Inferior parietal cortex (tissue), 1 donor: ENCODE measurements around the gene GNAI1.
"Not testable (repeated sequence)": the region's sequence is repeated elsewhere in the genome, so short reads cannot be mapped to it uniquely, and the experiment has no call there.

Source experiments
- DNase-seq: peaks from one replicate; pipeline ENCODE4 v3.0.0-alpha.2; 2016; ENCODE audit errors: extremely low spot score

The GNAI1 gene

DNA sequence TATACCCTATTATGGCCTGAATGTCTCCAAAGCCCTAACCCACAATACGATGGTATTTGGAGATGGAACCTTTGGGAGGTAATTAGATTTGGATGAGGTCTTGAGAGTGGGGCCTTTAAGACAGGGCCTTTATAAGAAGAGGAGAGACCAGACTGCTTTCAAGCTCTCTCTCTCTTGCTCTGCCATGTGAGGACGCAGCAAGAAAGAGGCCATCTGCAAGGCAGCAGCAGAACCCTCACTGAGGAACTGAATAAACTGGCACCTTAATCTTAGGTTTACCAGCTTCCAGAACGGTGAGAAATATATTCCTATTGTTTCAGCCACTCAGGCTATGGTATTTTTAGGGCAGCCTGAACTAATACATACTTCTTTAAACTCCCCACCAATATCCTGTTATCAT is 2.0 kb upstream of the GNAI1 start:
- DNase-seq: no peak

DNA sequence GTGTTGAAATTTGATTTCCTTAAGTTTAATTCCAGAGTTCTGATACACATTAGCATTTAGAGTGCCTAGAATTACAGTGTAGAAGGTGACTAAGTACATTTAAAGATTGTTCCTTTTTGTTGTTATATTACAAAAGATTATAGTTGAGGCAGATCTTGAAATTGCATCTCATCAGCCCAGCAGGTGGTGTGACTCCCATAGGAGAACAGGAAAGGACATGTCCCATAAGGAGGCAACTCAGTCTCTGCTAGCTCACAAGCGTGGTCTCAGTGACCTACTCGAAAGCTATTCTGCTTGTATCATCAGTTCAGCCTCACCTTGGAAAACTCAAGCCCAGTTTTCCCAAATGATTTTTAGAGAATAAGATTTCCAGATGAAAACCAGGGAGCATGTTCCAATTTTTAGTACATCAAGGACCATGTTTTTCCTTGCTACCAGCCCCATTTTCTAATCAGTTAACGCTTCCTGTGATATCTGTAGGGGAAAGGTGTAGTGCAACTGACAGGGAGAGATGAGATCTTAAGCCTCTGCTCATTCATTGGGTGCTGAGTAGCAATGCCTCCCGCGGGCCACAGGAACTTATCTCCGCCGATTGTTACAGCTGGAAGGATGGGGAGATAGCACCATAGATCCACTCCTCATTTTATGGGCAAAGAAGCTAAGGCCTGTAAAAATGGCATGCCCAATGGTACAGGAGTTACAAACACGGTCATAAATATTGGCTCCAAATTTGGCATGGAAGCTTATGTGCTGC is 1.1 kb upstream of the GNAI1 start:
- DNase-seq: peak; percentile 45

DNA sequence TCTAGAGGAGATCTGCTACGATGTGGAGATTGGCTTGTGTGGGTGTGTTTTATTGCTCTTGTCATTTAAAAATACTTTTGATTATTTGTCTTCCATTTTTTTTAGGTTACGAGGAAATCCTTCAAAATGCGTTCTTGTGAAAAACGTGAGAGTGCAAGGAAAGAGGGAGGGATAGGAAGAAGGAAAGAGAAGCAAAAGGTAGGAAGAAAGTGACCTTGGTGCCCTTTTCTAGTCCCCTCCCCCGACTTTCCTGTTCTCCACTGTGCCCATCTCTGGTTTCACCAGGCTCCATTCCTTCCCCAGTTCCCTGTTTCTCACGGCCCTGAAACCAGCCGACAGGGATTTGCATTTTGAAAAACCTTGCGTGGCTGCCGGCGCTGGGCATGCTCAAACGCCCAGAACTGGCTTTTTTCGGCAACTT is 506 bp upstream of the GNAI1 start:
- DNase-seq: peak; percentile 69

GRCh38 chr7:80135309-80136104 is 876 bp downstream of the GNAI1 start:
- peak; percentile 54 for DNase-seq

DNA sequence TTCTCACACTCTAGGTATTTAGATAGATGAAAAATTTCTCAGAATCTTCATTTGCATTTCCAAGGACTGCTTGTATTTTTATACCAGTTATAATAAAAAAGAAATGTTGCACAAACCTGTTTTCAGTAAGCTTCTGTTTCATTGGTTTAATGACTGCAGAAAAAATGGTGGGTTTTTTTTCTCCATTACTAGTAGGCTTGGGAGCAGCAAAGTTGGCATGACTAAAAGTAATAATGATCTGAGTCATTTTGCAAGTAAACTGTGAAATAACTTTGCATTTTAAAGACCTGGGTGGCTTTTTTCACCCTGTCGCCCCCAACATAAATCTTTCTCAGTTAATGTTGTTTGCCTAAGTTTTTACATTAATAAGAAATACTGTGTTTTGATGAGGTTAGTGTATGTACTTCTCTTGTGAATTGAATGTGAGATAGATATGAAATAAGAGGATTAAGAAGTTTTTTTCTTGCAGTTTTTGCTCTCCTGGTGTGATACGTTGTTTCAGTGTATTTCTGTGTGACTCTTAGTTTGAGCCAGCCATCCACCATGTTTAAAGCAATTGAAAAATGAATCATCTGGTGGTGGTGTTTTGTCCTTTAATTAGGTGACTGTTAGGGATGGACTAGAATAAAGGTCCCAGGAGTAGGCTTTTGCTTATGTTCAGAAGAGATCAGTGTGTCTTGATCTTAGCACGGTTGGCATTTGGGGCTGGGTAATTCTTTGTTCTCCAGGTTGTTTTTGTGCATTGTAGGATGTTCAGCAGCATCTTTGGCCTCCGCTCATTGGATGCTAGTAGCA is 1.8 kb downstream of the GNAI1 start:
- DNase-seq: no peak

- DNase-seq: no peak
Observed at GRCh38 chr7:80137410-80137809, 2.8 kb downstream of the GNAI1 start.

DNA sequence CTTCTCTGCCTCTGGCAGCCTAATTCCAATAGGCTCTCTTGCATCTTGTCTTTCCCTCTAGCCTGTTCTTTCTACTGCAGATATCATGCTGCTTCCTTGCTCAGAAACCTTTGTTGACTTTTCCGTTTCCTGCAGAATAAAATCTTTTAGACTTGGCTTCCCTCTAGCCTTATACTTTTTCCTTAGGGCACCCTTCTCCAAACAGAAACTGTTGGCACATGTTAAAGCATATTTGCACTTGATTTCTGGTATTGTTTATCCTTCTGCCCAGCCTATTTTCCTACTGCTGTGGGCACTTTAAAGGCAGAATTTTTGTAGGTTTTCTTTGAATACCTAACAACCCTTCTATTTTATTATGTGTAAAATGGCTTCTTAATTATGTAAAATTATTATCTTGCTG is 4.6 kb downstream of the GNAI1 start:
- DNase-seq: no peak

DNA sequence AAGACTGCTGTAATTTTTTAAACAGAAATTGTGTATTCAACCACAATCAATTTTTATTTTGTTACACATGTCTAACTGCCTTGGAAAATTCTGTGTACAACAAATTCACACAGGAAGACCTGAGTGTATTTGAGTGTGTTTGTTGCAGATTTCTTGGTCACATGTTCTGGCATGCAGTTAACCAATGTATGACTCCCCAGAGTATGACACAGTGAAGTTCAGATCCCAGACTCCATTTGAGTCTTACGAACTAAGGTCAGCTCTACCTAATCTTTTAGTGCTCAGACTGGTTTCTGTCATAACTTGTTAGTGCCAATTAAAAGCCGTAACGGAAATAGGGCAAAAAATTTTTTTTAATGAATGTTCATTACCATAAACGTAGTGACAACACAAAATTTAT is 5.8 kb downstream of the GNAI1 start:
- no peak for DNase-seq

GRCh38 chr7:80141376-80141775 is 6.7 kb downstream of the GNAI1 start:
- DNase-seq: no peak

- no peak for DNase-seq
Observed at GRCh38 chr7:80142853-80143580, 8.4 kb downstream of the GNAI1 start.

DNA sequence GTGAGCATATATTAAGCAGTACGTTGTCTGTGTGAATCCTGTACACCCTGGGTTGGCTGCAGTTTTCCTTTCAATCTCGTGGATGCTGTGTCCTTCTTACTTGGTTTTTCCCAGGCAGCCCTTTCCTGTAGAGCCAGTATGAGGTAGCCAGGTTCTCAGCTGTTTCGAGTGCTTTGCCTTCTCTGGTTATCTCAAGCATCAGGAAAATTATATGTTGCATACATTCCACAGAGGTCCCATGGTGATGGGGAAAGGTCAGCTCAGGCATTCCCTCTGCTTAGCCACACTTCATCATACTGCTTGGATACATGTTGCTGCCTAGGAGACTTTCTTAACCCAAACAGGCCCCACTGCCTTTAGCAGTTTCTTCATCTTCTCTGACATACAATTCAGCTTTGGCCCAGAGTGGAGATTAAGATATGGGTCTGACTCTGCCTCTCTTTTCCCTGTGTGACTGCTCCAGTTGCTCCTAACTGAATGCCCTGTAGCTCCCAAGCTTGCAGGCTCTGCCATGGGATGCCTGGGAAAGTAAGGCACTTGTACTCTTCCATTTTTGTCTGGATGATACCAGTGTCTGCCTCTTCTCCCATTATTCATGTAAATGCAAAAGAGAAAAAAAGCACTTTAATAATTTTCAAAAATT is 11.3 kb downstream of the GNAI1 start:
- no peak for DNase-seq

- DNase-seq: no peak
Observed at GRCh38 chr7:80146545-80147182, 12.0 kb downstream of the GNAI1 start.

- DNase-seq: no peak
Observed at GRCh38 chr7:80147543-80148391, 13.1 kb downstream of the GNAI1 start.

DNA sequence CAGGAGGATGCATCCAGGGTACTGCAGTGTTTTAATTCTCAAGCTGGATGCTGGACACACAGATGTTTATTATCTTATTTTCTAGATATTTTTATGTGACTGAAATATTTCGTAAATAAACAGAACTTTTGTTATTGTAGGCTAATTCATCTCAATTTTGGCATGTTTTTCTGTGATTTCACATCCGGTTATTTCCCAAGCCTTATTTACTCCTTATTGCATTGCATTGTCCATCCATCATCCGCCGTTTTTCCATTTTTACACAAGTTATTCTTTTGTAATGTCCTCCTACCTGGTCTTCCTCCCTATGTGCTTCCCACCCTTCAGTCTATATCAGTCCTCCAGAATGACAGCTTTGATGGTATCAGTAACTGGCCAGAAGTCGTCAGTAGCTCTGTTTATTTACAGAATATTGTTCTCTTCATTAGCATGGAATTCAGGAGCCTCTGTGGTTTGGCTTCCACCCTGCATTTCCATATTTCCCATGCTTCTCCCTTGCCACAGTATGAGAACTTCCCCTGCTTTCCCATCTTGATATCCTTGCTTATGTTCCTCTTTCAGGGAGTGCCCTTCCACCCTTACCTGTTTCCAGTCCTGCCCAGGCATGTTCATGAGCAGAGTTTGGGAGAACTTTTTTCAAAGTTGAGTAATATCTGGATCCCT is 16.1 kb downstream of the GNAI1 start:
- no peak for DNase-seq

DNA sequence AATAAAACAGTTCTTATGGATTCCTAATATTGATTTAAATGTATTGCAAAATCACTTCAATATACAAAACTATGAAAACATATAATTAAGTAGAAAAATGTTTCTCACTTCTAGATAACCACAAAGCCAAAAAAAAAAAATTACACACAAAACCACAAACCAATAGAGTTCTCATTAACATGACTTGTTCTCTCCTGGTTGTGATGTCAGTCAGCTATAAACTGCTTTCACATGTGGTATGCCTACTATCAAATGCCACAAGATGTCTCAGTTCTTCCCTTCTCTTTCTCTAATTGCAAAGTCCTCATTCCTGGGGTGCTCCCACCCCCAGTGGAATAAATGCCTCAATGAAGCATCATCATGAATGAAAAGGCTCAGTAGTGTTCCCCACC is 16.6 kb downstream of the GNAI1 start:
- no peak for DNase-seq

DNA sequence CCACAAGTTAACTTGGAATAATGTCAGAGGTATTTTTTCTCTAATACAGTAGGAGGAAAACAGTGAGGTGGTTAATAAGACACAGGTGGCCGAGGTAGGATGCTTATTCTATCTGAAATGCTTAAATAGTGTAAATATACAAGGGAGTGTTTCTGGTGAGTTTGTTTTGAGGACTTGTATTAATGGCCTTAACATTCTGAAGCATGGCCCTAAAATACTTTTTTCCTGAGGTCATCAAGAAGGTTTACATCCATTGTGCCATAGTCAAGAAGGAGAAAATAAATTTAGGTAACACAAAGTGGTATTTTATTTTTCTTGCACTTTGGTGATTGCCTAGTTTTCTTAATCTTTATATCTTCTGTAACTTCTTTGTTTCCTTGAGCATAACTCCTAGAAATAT is 18.8 kb downstream of the GNAI1 start:
- DNase-seq: no peak

DNA sequence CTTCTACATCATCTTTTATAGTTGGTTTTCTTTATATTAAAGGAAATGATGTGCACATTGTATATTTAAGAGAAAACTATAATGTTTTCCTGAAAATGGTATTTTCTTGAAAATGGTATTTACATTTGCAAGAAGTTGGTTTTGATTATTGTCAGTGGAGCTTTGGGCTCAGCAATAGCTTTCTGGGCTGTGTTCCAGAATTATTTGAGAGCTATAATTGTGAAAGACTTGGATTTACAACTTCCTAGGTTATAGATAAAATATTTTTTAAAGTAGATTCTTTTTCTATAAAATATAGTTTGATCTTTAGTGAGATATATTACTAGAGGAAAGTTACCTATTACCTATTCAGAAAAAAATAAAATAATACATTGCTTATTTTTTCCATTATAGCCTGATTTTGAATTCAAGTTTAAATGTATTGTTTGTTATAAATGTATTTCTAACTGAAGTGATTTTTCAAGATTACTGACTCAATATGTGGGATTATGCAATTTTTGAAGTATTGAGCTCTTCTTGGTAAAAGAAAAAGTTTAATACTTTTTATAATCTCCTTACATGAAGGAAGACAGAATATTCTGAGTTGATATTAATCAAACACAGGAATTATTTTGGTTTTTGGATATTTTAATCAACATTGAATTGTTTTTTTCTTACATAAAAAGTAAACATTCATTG is 20.2 kb downstream of the GNAI1 start:
- no peak for DNase-seq

GRCh38 chr7:80155374-80155773 is 20.7 kb downstream of the GNAI1 start:
- no peak for DNase-seq

DNA sequence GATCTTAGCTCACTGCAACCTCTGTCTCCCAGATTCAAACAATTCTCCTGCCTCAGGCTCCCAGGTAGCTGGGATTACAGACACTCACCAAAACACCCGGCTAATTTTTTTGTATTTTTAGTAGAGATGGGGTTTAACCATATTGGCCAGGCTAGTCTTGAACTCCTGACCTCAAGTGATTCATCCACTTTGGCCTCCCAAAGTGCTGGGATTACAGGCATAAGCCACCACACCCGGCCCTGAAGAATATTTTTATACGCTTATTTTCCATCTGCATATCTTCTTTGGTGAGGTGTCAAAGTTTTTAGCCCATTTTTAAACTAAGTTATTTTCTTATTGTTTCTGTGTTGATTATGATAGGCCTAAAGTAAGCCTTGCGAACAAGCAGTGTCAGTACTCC is 23.1 kb downstream of the GNAI1 start:
- not testable (repeated sequence) for DNase-seq
